AG20443 (cell line): ENCODE results near the gene CAMK2B.

ENCODE experiments used
- DNase-seq: peaks from one replicate; pipeline ENCODE4 v3.0.0; 2012; ENCODE audit warnings: low spot score, mixed read lengths

CAMK2B gene

GRCh38 chr7:44308596-44309270 lies 16.7 kb downstream of the CAMK2B start:
- peak; percentile 14 for DNase-seq

GRCh38 chr7:44307905-44308595 lies 17.3 kb downstream of the CAMK2B start:
- DNase-seq: peak; percentile 9

- DNase-seq: peak; percentile 64
Observed at GRCh38 chr7:44307301-44307900, 18.0 kb downstream of the CAMK2B start.

DNA sequence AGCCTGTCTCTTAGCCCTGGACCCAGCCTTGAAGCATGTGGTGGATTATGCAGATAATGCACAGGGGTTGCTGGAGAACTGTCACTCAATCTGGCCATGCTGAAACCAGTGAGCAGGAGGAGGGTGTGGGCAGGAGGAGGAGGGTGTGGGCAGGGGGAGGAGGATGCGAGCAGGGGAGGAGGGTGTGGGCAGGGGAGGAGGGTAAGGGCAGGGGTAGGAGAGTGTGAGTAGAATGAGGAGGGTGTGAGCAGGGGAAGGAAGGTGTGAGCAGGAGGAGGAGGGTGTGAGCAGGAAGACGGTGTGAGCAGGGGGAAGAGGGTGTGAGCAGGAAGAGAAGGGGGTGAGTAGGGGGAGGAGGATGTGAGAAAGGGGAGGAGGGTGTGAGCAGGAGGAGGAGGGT lies 18.8 kb downstream of the CAMK2B start:
- DNase-seq: no peak

- DNase-seq: peak; percentile 9
Observed at GRCh38 chr7:44305564-44306507, 19.6 kb downstream of the CAMK2B start.

DNA sequence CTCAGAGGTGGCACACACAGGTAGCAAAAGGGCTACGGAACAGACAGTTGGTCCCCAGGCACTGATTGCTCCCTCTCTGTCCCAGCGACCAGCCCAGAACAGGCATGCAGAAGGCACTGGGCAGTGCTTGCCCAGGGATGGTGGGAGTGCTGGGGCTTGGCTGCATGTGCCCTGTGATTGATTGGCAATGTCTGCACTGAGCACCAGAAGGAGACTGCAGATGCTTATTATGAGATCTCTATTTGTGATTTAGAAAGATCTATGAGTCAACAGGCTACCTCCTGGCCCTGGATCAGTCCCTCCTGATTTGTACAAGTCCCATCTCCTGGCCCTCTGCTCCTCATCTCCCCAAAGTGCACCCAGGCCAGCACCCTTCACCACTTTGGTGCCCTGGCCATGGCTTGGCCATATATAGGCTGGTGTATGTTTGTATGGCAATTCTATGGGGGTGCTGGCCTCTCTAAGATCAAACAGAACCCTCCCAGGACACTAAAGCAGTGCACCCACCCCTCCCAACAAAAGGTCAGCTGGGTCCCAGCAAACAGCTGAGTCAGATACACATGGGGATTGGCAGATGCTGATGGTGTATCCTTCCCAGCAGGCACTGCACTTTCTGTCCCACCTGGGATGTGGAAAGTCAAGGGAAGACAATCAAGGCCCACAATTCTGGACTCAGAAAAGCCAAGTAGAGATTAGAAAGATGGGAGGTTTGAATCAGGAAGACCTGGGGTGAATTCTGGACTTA lies 30.9 kb downstream of the CAMK2B start:
- DNase-seq: peak; percentile 6

- peak; percentile 4 for DNase-seq
Observed at GRCh38 chr7:44293561-44294324, 31.7 kb downstream of the CAMK2B start.

- peak; percentile 5 for DNase-seq
Observed at GRCh38 chr7:44292876-44293560, 32.4 kb downstream of the CAMK2B start.

DNA sequence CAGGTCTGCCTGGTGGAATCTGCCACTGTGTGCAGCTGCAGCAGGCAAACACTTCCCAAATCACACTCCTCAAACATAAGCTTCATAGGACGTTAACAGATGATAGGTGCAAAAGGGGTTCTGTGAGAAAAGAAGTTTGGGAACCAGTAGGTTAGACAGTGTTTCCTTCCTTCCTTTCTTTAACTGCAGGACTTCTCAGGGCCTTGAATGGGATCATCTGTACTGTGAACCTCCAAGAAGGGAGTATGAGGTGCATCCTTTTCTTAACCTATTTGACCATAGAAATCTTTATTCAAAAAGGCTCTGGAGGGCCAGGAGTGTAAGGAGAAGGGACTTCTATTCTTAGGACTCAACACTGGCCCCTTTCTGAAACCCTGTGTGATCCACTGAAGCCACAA lies 33.0 kb downstream of the CAMK2B start:
- no peak for DNase-seq

- no peak for DNase-seq
Observed at GRCh38 chr7:44291733-44292419, 33.5 kb downstream of the CAMK2B start.

DNA sequence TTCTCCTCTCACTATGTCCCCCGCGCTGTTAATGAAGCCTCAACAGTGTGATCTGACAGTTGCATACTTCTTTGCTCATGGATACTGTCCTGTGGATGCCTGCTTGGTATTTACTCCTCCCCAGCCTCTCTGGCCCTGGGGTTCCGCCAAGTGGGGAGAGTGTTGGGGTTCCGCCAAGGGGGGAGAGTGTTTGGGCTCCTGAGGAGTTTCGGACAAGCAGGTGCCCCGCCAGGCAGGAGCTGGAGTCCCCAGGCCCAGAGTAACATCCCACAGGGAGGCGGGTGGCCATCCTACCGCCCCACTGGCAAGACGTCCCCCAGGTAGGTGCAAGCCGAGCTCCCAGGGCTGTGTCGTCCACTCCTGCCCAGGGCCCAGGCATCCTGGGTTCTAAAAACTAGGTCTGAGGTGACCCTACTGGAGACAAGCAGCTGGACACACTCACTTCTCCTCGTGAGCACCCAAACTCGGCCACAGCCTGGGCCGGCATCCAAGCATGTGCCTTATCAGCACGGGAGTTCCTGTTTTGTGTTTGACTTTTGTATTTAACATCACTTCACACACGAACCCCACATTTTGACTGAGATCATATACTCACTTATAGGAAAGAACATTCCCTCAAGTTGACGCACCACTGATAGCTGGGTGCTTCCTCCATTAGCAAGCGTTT lies 34.2 kb downstream of the CAMK2B start:
- DNase-seq: no peak

GRCh38 chr7:44290252-44290620 lies 35.2 kb downstream of the CAMK2B start:
- no peak for DNase-seq

DNA sequence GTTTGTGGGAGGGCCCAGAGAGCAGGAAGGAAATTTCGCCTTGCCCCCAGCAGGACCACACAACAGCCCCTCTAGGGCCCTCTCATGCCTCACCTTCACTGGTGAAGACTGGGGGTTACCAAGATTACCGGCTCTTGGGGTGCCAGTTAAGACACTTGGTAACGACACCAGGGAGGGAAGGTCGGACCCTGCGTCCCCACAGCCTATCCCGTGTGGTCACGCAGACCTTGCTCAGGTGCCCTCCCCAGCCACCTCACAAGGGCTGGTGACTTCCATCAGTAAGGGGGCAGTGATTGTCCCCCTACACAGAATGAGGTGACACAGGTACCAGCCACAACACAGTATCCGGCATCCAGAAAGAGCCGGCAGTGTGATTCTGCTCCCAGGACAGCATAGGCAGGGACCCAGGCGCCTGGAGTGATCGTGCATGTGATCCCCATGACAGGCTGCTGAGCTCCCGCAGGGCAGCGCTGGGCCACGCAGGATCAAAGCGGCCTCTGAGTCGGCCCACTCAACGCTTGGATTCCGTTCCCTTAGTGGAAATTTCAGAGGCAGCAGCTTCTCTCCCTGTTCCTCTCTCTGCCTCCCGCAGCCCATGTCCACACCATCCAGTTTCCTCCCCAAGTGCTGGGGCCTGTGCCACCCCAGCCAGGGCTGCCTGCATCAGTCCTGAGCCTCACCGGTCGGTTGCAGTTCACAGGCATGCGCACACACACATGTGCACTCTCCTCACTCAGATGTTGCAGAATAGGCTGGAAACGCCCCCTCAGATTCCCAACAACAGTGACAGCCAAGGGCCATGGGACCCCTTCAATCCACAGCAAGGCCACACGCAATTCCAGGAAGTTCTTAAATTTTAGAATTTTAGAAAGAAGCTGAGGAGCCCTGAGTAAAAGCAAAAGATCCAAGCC lies 35.8 kb downstream of the CAMK2B start:
- DNase-seq: no peak

- no peak for DNase-seq
Observed at GRCh38 chr7:44288811-44289340, 36.5 kb downstream of the CAMK2B start.

DNA sequence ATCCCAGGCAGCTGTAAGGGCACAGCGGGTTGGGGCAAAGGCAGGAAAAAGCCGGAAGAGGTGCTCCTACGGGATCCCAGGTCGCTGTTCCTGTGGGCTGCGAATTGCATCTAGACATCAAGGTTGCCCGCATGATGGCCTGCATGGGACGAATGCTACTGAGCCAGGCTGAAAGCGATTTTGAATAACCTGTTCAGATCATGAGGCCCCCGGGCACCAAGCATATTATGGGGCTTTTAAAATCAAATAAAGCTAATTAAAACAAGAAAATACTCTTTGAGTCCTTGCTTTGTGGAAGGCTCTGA lies 37.1 kb downstream of the CAMK2B start:
- DNase-seq: no peak

DNA sequence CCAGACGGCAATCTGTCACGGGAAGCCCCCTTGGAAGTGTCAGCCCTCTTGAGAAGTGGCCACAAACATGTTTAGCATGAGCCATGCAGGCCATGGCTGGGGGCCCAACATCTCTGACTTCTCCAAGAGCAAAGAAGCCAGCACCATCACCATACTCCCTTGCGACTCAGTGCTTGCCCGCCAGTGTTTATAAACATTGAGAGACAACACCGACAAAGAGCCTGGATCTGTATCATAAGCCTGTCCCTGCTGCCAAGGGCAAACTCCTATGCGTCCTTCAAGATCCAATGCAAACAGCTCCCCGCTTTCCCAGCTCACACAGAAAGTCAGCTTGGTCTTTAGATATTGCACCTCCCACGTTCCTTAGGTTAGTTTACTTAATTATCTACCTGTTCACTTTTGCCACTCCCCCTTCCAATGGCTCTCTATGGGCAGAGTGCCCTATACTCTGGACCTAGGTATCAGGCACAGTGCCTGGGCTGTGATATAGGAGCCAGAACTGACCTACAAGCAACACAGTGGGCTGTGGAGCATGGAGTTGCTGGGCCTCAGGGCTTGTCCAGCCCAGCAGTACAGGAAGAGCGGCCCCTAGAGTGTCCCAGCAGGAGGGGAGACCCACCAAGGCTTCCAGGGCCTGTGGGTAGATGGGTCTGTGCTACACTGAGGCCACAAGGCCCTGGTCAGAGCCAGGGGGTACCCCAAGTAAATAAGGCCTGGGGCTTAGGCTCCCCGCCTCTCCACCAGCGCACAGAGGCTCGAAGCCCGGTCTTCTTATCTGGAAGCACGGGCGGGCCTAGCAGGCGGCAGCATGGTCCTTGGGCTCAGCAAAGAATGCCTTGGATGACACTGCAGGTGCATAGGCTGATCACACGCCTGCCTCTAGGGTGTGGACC lies 37.7 kb downstream of the CAMK2B start:
- DNase-seq: no peak
